Activated T-cell treated with anti-CD3 and anti-CD28 coated beads, Interleukin-2, amount 50 U/mL, for 48 hours (primary cell): Measurements from ENCODE around the gene C1QTNF2.
"Not testable (repeated sequence)": the region's sequence is repeated elsewhere in the genome, so short reads cannot be mapped to it uniquely, and the experiment has no call there.

Source experiments
- DNase-seq, 2 experiments: peaks; one replicate each; pipeline ENCODE4 v3.0.0-alpha.2; 2020

Gene C1QTNF2

GRCh38 chr5:160370713-160371034 is 248 bp upstream of the C1QTNF2 start:
- DNase-seq, result no peak

DNA sequence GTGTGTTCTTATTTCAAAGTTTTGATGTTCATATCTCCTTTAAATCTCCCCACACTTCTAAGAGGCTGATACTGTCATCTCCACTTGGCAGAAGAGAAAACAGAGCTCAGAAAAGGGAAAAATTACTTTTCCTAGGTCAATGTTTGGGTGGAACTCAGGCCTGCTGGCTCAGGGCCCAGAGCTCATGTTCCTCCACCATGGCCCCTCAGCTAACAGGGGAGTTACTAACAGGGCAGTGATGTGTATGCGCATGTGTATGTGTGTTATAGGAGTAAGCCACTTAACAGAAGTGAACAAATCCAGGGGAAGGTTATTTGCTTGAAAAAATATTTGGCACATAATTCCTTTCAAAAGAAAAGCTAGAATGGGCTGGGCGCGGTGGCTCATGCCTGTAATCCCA is 2.5 kb downstream of the C1QTNF2 start:
- no peak for DNase-seq

- no peak for DNase-seq
Observed at GRCh38 chr5:160367261-160367660, 3.2 kb downstream of the C1QTNF2 start.

DNA sequence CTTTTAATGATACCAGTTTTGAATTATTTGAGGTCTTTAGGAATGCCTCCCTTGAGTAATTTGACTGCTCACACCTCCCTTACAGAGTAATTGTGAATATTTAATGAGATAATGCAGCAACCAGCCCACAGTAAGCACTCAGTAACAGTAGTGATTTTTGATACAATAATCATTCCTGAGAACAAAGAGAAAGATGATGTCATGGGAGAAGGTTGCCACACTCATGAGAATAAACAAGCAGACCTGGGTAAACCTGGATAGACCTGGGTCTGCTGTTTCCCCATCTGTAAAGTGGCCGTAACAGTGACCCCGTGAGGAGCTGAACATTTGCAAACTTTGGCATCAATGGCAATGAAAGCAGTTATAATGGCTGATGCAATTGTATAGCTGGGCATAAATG is 4.2 kb downstream of the C1QTNF2 start:
- DNase-seq, result no peak

- DNase-seq, result no peak
Observed at GRCh38 chr5:160363660-160364395, 6.6 kb downstream of the C1QTNF2 start.

DNA sequence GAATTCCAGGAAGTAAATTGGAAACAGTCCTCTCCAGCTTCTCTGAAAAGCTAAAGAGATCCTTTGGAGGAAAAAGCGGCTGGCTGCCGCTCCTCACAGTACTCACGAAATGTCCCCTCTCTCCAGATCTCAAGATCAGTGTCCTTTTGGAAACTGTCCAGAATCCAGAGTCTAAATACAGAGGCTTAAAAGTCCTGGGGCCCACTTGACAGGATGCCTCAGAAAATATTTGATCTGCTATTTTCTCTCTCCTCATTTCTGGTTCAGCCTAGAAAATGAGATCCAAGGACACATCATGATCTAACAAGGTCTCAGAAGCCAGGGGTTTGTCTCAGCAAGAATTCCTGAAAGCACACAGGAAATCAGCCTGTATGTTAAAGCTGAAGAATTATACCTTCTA is 7.2 kb downstream of the C1QTNF2 start:
- no peak for DNase-seq

DNA sequence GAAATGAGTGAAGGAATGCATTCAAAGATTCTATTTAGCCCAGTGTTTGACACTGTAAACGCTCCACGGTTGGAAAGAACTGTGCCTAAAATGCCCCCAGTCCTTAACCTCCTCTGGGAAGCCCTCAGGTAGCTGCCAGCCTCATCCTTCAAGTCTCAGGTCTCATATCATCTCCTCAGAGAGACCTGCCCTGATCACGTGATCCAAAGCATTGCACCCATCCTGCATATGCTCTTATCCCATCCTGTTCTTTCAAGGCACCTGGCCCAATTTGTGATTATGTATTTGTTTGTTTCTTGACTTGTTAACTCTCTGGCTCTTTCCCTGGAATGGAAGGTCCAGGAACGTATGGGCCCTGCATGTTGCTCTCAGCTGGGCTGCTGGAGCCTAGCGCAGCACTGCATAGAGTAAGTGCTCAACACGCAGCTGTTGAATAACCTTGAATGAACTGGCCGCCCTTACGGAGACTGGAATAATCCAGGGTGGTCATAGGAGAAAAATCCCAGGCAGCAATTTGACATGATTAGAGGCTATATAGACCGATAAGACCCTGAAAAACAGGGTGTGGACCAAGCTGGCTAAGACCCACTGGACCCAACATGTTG is 8.7 kb downstream of the C1QTNF2 start:
- no peak for DNase-seq

- no peak for DNase-seq
Observed at GRCh38 chr5:160360310-160360709, 10.1 kb downstream of the C1QTNF2 start.

GRCh38 chr5:160359816-160360215 is 10.6 kb downstream of the C1QTNF2 start:
- DNase-seq, result no peak

DNA sequence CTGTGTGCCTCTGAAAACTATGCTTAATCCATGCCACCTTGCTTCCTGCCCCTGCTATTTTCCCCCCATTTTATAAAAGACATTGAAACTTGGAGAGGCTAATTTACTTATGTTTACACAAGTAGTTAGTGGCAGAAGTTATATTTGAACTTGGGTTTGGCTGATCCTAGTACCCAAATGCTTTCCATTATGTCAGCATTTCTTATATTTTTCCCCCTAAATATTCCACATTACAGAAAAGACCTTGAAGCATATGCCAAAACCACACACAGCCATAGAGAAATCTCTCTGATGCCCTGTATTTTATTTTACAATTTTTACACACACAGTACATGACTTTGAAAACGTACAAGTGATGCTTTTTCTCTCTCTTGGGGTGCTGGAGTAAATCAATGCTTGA is 11.2 kb downstream of the C1QTNF2 start:
- no peak for DNase-seq

DNA sequence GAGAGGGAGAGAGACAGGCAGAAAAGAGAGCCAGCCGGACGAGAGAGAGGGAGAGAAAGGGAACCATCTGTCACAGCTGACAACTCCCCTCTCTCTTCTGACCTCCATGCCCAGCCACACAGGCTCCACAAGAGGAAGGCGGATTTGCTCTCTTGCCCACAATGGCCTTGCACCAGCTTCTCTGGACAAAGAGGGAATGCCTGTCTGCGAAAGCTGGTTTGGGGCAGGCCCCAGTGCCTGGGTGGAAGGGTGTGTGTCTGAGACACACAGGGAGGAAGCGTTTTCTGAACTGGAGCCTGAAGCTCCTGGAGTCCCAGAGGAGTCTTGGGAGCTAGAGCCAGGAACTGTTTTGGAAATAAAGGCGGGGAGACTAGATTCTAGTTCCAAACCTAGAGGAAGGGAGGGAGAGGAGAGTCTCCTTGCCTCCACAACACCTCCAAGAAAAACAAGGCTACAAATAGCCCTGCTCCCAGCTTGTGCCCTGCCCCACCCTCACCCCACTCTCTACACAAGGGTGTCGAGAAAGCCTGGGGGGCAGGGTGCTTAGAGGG is 12.5 kb downstream of the C1QTNF2 start:
- no peak for DNase-seq

- DNase-seq, result no peak
Observed at GRCh38 chr5:160357394-160357793, 13.0 kb downstream of the C1QTNF2 start.

- no peak for DNase-seq
Observed at GRCh38 chr5:160356550-160357347, 13.7 kb downstream of the C1QTNF2 start.

GRCh38 chr5:160354666-160355065 is 15.8 kb downstream of the C1QTNF2 start:
- no peak for DNase-seq

DNA sequence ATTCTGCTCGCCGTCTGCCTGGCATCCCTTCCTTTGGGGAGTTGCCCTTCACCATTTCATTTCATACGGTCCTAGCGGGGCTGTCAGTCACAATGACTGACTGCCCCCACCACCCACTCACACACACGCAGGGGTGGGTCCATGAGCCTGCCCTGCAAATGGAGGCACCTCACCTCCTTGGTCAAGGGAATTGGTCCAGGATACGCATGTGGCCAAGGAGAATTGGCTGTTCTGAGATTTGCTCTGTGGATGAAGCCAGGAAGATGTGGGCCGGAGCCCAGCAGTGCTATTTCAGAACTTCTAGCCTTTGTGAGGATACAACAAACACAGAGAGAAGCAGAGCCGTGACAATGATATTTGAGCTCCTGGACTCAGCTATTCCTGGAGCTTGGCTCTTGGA is 17.0 kb downstream of the C1QTNF2 start:
- DNase-seq, result no peak

GRCh38 chr5:160352308-160352707 is 18.1 kb downstream of the C1QTNF2 start:
- DNase-seq, result no peak

- DNase-seq, result no peak
Observed at GRCh38 chr5:160349935-160350303, 20.5 kb downstream of the C1QTNF2 start.

GRCh38 chr5:160349249-160349934 is 21.0 kb downstream of the C1QTNF2 start:
- DNase-seq, result no peak

DNA sequence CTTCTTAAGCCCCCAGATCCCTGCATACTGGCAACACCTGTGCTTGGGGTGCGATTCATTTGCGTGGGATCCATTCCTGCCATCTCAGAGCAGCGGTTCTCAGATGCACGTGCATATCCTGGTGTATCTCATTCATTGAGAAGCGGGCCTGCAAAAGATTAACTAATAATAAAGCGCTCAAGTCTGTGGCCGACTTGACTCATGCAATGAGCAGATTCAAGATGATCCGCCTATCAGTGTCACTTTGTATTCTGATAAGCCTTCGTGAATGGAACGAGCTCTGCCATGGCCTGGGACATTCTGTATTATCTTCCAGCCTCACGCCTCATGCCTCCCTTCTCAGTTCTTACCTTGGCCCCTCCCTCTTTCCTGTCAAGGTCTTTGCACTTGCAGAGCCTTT is 22.3 kb downstream of the C1QTNF2 start:
- DNase-seq, result no peak

GRCh38 chr5:160347448-160347847 is 23.0 kb downstream of the C1QTNF2 start:
- DNase-seq, result no peak

DNA sequence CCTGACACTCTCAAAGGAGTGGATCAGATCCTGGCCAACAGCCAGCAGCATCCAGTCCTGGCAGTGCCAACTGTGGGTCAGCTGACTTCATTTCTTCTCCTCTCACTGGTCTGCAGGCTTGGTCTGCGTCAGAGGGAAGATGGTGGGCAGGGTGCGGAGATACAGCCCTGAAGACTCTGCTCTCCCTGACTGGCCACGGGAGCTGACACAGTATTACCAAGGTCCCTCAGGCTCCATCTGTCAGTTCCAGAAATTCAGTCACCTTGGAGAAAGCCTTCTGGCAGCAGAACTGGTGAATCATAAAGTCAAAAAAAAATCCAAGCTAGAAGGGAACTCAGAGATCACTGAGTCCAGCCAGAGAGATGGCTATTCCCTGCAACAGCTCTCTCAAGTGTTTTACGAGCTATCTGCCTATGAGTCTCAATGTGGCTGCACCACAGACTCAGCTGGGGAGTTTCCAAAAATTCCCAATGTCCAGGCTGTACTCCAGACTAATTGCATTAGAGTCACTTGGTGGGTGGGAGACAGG is 27.9 kb downstream of the C1QTNF2 start:
- DNase-seq, result no peak

- DNase-seq, result no peak
Observed at GRCh38 chr5:160341309-160341870, 29.0 kb downstream of the C1QTNF2 start.

DNA sequence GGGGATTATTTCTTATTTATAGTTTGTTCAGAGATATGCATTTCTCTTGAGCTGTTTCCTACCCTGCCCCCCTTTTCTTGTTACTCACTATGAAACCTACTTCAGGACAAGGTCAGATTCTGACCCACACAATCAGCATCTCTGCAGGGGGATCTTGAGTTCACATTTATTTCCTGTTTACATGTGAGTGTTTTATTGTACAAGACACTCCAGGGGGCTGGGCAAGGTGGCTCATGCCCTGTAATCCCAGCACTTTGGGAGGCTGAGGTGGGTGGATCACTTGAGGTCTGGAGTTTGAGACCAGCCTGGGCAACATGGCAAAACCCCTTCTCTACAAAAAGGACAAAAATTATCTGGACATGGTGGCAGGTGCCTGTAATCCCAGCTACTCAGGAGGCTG is 29.9 kb downstream of the C1QTNF2 start:
- DNase-seq, result not testable (repeated sequence)
